Lung microvascular endothelial cell (primary cell): ENCODE results near the gene DIS3L. TPM values are rescaled to one million over a fixed set of nuclear protein-coding genes. Genes with fewer than 3 reads are reported as not detected.
"Not testable (repeated sequence)": the region's sequence is repeated elsewhere in the genome, so short reads cannot be mapped to it uniquely, and the experiment has no call there.

Experiments
- DNase-seq, 2 donors: peaks; one replicate each; pipeline versions ENCODE4 v3.0.0 to v3.0.0-alpha.2; 2010; ENCODE audit warnings: low read depth in 2 of 2
- total RNA-seq: library from RNA; depleted of rRNA; stranded (reverse); fragments of >200 nt; gene quantifications from 2 replicates; pipeline ENCODE4 v1.2.1, GENCODE V29; 2014

DIS3L gene
- total RNA-seq, 1 donor from 2014 or later = 16.1 TPM

GRCh38 chr15:66276546-66276945 is 16.8 kb upstream of the DIS3L start:
- DNase-seq = no peak

GRCh38 chr15:66278056-66278455 is 15.3 kb upstream of the DIS3L start:
- DNase-seq = no peak

DNA sequence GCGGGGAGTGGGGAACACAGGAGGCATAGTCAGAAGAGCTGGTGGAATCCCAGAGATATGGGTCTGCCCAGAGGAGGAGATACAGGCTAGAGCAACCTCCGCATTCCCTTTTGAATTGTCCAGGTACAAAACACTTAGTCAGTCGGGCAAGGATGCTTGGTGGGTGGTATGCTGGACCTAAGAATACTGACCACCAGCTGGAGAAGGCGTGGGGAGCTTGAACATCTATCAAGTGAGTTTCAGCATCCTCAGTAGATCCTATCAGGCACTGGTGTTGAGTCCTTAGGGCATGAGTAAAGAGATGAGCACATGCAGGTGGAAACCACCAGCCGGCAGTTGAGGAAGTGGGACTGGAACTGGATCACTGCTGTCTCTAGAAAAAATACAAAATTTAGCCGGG is 14.7 kb upstream of the DIS3L start:
- DNase-seq = no peak

GRCh38 chr15:66284271-66284670 is 9.1 kb upstream of the DIS3L start:
- no peak for DNase-seq

- DNase-seq = no peak
These were observed 7.7 kb upstream of the DIS3L start for GRCh38 chr15:66285533-66286280.

DNA sequence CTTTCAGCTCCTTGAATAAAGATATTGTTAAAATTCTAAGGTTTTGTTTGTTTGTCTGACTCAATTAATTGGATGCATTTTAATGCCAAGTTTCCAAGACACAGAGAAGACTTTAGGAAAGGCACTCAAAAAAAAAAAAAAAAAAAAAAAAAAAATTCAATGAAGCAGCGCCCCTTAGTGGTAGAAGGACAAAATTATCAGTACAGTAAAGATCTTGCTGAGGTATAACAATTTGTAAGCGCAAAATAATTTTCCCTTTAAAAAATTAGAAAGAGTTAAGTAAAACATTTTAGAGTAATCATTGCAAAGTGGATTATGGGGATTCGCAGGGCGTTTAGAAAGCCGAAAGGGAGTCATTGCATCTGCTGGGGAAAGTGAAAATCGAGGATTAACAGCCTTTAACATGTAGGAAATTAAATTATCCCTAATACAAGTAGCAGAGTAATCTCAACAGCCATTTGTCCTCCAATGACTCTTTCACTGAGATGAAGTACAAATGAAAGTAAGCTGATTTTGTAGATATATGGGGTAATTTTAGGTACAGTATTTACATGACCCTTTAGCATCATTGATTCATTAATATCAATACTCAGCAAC is 5.8 kb upstream of the DIS3L start:
- DNase-seq = peak; percentile 21 to 34

DNA sequence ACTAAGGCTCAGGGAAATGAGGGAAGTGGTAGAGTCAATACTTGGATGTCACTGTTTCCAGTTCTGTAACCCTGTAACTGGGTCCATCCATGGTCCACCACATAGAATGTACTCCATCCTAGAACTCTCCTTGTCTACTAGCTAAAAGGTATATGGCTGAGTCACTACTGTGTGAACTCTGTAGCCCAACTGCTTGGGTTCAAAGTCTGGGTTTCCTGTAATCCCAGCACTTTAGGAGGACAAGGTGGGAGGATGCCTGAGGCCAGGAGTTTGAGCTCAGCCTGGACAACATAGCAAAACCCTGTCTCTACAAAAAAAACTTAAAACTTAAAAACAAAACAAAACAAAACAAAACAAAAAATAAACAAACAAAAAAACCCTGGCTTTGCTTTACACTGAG is 5.3 kb upstream of the DIS3L start:
- DNase-seq = no peak

DNA sequence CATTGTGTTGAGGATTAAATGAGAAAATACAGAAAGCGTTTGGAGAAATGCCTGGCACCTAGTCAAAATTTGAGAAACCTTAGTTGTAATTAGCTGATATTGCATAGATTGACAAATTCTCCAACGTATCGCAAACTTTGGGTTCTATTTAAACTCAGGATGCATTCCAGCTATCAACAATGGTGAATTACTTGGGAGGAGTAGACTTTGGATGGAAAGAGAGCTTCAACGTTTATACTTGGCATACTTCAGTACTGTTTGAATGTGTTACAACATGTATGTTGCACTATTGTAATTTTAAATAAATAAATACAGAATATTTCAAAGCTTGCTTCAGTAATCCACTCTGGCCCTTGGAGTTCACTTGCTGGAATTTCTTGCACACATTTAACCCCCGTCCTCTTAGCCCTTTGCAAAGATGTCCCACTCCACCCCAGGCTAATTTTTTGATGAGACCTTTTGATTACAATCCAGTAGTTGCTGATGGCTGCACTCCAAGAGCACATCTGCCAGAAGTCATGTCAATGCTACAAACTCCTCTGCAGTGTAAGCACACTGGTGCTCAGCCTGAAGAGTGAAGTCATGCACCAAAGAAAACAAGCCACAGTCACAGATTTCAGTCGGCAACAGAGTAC is 4.7 kb upstream of the DIS3L start:
- DNase-seq = no peak

GRCh38 chr15:66290007-66290406 is 3.4 kb upstream of the DIS3L start:
- no peak for DNase-seq

DNA sequence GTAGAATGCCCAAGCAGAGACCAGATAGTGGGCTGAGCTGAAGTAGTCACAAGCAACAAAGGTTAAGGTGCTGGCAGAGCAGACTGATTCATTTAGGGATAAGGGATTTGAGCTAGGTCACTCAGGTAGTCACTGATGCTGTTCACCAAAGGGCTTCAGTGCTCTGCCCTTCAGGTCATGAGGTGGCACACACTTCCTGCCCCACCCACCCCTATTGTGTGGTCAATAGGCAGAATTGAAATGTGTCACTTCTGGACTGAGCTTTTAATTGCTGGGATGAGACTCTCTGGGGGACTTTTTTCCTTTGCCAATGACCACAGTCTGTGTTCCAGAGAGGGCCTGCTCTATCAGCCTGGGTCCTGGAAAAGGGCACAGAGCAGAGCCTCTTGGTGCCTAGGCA is 2.9 kb upstream of the DIS3L start:
- no peak for DNase-seq

- DNase-seq = no peak
These were observed 1.4 kb upstream of the DIS3L start for GRCh38 chr15:66291816-66292570.

GRCh38 chr15:66292571-66293418 is 573 bp upstream of the DIS3L start:
- DNase-seq = no peak

- peak; percentile 50 to 57 for DNase-seq
These were observed 976 bp downstream of the DIS3L start for GRCh38 chr15:66294157-66294931.

DNA sequence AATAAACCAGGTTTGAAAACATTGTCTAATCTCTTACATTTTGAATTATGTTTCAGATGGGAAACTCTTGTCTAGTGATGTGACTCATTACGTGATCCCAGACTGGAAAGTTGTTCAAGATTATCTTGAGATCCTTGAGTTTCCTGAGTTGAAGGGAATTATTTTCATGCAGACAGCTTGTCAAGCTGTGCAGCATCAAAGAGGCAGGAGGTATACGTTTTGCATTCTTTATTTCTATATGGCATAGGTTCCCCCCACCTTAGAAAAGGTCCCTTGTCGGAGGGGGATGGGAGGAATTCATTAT is 1.5 kb downstream of the DIS3L start:
- DNase-seq = peak in 1 of 2 donors; percentile 52

DNA sequence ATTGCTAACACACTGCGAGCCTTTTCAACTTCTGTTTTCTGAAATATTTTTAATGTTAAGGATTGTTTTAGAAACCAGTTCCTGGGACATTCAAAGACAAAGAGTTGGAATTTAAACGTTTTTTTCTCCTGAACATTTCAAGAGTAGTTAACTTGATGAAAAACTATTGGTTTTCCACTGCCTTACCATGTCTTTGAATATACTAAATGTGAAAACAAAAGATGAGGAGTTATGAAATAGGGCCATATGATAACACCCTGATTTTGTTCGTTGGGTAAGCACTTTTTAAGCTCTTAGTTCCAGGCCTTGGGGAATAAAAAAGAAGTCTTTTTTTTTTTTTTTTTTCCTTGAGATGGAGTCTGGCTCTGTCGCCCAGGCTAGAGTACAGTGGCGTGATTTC is 2.8 kb downstream of the DIS3L start:
- no peak for DNase-seq

DNA sequence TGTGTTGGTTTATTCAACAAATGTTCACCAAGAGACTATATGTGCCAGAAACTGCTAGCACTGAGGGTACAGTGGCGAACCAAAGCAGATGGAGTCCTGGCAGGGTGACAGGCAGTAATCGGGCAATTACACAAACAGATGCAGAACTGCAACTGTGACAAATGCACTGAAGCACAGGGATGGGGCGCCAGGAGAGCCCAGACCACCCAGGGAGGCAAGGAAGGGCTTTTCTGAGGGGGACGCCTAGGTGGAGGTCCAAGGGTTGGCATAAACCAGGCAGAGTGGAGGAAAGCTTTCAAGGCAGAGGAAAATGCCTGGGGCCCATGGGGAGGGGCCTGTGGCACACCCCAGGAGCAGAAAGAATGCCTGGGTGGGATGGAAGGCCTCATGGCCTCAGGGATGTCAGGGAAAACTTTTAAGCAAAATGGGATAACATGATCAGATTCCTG is 5.5 kb downstream of the DIS3L start:
- DNase-seq = no peak

DNA sequence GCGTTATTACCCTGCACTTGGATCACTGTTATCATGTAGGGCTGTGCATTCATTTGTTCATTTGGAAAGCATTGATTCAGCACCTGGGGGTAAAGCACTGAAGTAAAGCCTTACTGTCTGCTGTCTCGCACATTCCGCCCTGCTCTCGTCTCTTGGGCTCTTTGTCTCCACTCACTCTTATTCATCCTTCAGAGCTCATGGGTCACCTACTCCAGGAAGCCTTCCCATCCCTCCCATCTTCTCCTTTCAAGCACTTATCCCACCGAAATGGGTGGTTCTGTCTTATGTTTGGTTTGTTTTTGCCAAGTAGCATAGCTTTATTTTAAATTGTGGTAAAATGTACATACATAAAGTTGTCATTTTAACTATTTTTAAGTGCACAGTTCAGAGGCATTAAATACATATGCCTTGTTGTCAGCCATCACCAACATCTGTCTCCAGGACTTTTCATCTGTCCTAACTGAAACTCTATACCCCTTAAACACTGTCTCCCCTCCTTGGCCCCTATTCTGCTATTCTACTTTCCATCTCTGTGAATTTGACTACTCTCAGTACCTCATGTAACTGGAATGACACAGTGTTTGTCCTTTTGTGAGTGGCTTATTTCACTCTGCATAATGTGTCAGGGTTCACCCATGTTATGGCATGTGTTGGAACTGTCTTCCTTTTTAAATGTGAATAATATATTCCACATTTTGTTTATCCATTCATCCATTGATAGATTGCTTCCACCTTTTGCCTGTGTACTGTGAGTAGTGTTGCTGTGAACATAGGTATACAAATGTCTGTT is 9.3 kb downstream of the DIS3L start:
- no peak for DNase-seq

- not testable (repeated sequence) for DNase-seq
These were observed 11.1 kb downstream of the DIS3L start for GRCh38 chr15:66304425-66304824.

DNA sequence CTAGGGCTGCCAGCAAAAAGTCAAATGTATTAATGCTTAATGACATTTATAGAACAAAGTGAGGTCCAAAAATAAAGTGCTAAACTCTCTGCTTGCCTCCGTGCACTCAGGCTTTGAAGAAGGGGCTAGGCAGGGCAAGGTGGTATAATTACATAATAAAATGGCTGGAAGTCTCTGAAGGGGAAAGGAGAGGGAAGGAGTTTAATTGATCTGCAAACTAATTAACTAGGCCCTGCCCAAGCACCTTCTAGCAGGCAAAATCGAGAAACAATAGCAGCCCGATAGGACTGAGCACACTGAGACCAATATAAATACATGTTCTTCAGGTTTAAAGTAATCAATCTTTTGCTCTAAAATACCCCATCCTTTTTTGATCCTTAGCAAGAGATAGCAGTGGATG is 13.0 kb downstream of the DIS3L start:
- DNase-seq = no peak

GRCh38 chr15:66308531-66308930 is 15.2 kb downstream of the DIS3L start:
- no peak for DNase-seq
